HG02885 (cell line): ENCODE results near the gene COX8A.
"Not testable (repeated sequence)": the region's sequence is repeated elsewhere in the genome, so short reads cannot be mapped to it uniquely, and the experiment has no call there.

ENCODE experiments used
- ATAC-seq: cut with Tn5 transposase; IDR thresholded peaks from one replicate; pipeline ENCODE4 v1.9.1; 2021; ENCODE audit warnings: mild to moderate bottlenecking; ENCODE audit not compliant: unreplicated experiment, poor library complexity

Gene COX8A

DNA sequence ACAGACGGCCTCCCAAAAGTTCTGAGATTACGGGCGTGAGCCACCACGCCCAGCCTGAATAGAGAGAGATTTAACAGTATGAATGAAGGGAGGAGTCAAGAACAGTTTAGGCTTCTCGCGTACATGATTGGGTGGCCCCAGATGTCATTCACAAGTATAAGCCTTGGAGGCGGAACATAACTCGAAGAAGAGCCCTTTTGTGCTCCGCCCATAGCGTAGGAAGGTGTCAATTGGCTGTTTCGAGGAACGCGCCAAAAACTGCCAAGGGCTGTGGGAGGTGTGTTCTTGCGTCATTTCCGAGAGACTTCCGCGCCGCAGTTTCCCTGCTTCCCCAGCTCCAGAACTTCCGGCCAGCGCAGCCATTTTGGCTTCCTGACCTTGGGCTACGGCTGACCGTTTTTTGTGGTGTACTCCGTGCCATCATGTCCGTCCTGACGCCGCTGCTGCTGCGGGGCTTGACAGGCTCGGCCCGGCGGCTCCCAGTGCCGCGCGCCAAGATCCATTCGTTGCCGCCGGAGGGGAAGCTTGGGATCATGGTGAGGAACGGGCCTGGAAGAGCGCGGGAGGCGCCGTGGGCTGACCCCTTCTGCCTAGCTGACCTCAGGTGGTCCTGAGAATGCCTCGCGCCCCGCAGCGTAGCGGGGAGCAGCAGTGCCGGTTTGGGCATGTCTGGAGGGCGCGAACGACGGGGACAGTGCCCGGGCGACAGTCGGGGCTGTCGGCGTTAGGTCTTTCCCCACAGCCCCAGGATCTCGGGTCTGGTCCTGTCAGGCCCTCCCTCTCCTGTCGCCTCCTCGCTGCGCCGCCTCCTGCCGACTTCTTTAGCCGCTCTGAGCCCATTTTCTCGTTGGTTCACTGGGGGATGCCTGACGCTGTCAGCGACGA lies at the start of gene COX8A:
COX8A (plus strand) TSS at position 362 of the 885 bp plus-strand sequence; CDS start at position 423, 61 bp downstream.
- peak; percentile 96 for ATAC-seq

GRCh38 chr11:63929616-63930015 lies 44.8 kb upstream of the COX8A start:
- ATAC-seq = no peak

GRCh38 chr11:63931045-63931444 lies 43.4 kb upstream of the COX8A start:
- ATAC-seq = no peak

- ATAC-seq = no peak
Measured at GRCh38 chr11:63931876-63932275, 42.5 kb upstream of the COX8A start.

DNA sequence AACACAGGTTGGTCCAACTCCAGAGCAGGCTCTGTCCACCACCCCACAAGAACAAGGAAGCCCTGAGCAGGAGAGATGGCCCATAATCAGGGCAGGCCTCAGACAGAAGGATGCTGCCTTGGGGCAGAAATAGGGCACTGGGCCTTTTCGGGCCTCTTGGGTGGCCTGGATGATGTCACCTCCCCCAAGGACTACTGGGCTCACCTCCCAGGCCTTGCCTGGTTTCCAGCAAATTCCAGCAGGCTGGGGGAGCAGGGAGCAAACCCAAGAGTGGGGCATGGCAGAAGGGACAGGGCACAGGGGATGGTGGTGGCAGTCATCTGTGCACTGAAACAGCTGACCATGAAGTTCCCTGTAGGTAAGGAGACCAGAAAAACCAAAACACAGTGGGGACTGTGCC lies 41.0 kb upstream of the COX8A start:
- no peak for ATAC-seq

- ATAC-seq = peak; percentile 14
Measured at GRCh38 chr11:63937713-63938478, 36.5 kb upstream of the COX8A start.

DNA sequence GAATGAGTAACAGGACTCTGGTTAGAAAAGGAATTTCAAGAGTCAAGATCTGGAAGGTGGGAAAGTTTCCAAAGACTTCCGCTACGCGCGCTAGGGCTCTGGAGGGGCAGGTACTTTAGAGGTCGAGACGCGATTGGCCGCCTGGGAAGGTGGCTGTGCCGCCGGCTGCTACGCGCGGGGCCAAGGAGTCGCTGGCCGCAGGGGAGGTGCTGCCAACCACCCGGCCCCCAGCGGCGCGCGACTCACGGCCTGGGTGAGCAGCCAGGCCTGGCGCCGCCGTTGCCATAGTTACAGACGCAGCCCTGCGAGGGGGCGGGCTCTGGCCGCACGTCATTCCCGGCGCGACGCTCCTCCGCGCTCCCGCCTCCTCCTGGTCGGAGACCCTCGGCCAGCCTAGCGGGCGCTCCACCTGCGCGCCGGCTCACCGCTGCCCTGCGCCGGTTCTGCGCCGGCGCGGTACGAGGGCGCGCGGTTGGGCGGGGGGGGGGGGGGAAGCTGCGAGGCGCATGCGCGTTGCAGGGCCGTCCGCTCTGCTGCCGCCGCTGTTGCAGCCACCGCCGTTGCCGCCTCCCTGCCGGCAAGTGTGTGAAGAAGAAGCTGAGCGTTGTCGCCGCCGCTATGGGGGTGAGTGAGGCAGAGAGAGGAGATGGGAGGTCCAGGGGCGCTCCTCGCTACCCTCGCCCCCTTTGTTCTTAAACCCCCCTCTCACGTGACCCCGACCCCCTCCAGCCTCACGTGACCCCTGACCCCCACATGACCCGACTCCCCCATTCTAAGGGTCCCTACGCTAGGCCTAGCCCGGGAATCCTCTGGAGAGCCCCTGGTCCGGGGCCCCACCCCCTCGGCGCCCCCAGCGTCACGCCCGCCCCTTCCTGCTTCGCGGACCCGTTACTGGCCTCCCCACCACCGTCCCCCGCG lies 35.7 kb upstream of the COX8A start, which contains the start of gene NAA40:
NAA40 (plus strand) TSS at position 524 of the 918 bp plus-strand sequence; CDS start at position 619, 95 bp downstream.
- ATAC-seq = peak; percentile 90

GRCh38 chr11:63939397-63939891 lies 35.0 kb upstream of the COX8A start:
- no peak for ATAC-seq

- ATAC-seq = no peak
Measured at GRCh38 chr11:63940786-63941185, 33.6 kb upstream of the COX8A start.

DNA sequence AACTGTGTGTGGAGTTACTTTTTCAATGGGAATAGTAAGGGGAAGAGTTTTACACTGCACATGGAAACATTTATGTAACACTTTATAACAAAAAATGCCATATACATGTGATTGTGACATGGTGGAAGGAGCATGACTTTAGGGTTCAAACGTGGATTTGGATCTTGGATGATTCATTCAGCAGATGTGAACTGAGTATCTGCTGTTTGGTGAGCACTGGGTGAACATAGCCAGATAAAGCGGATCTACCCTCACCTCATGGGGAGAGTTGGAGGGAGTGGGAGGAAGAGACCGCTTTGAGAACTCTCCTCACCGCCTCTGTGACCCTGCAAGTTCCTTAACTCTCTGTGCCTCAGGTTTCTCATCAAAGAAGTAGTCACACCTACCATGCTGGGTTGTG lies 32.5 kb upstream of the COX8A start:
- no peak for ATAC-seq

- ATAC-seq = no peak
Measured at GRCh38 chr11:63942803-63943202, 31.6 kb upstream of the COX8A start.

- ATAC-seq = no peak
Measured at GRCh38 chr11:63944987-63945386, 29.4 kb upstream of the COX8A start.

- ATAC-seq = peak; percentile 40
Measured at GRCh38 chr11:63945477-63946163, 28.8 kb upstream of the COX8A start.

DNA sequence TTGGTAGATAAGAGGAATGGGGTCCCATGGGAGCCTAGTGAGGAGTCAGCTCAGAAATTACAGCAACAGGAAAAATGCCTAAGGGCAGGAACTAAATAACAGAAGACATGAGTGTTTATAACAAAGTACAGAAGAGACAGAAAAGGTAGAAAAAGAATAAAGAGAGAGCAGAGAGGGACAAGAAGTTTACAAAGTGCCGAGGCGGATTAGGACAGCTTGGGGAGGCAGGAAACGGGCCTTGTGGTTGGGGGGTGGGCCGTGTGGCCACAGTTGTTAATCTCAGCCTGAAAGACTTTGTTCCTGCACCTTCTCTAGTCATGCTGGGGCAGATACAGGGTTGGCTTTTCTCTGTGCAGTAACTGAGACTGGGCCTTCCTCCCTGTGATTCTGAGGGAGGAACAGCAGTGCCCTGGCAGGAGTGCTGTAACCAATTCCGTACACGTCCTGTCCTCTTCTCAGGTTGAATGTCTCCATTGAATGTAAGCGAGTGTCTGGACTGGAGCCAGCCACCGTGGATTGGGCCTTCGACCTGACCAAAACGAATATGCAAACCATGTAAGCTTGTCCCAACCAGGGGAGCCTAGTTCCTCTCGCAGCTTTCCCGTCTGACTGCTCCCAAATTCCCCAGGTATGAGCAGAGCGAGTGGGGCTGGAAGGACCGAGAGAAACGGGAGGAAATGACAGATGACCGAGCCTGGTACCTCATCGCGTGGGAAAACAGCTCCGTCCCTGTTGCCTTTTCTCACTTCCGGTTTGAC lies 22.5 kb upstream of the COX8A start:
- peak; percentile 62 for ATAC-seq

DNA sequence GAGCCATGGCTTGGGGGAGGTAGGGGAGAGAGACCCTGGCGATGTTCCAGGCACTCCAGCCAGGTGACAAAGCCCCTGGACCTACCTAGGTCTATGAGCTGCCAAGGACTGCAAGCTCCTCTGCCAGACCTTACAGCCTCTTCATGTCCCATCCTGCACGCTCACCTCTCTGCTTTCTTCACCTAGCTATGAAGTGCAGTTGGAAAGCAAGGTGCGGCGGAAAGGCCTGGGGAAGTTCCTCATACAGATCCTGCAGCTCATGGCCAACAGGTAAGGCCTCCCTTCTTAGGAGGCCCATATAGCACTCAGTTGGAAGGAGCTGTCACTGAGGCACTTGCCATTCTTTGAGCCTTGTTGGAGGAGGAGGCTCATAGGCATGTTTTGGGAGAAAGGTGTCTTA lies 21.9 kb upstream of the COX8A start:
- ATAC-seq = no peak

DNA sequence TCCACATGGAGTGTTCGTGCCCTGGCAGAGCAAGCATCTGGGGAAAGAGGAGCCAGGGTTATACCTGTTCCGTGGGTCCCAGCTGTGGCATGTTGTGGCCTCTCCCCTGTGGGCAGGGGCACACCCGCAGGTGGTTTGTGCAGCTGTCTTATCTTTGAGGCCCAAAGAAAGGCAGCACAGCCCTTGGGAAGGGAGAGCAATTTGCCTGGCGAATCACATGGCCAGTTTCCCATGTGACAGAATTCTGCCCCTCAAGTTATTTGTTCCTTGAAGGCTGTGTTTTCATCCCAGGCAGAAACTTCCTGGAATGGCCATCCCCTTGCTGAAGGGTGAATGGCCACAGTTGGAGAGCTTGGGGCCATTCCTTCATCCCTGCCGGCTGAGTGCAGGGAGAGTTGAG lies 16.4 kb upstream of the COX8A start:
- no peak for ATAC-seq

- ATAC-seq = no peak
Measured at GRCh38 chr11:63961608-63962412, 12.6 kb upstream of the COX8A start.

- not testable (repeated sequence) for ATAC-seq
Measured at GRCh38 chr11:63963895-63964294, 10.5 kb upstream of the COX8A start.
